Measurements from ENCODE around the gene RTTN. TPM values are rescaled to one million over a fixed set of nuclear protein-coding genes. Genes with fewer than 3 reads are reported as not detected.

The RTTN gene
- total and polyA plus RNA-seq, 10 of the 15 experiments (the other 5 are each of a cell fraction or from before 2014, with no cell fraction given): 9.4 to 36.6 (median 15.7) TPM

GRCh38 chr18:69969491-69969890 is 236.0 kb downstream of the RTTN start:
- TF ChIP-seq IKZF1 (conservative IDR thresholded peaks at IDR 0.05): no peak
- no peak for TF ChIP-seq HCFC1 (IDR thresholded peaks at IDR 0.05; ENCODE audit: low read length)
- TF ChIP-seq ZNF622 (IDR thresholded peaks at IDR 0.05): no peak
- no peak for TF ChIP-seq ZZZ3 (IDR thresholded peaks at IDR 0.05; ENCODE audit: control insufficient read depth, insufficient read length, low read depth)
- TF ChIP-seq POLR2A (IDR thresholded peaks at IDR 0.05; ENCODE audit: low read depth, low read length): no peak
- no peak for TF ChIP-seq PAX5 (IDR thresholded peaks at IDR 0.05; ENCODE audit: borderline replicate concordance, low read depth, low read length)
- TF ChIP-seq RB1 (IDR thresholded peaks at IDR 0.05; ENCODE audit: borderline replicate concordance): no peak
- TF ChIP-seq SIX5 (IDR thresholded peaks at IDR 0.05; ENCODE audit: low read depth, low read length, severe bottlenecking): no peak
- TF ChIP-seq CBX3 (IDR thresholded peaks at IDR 0.05; ENCODE audit: borderline replicate concordance, low read depth): no peak
- TF ChIP-seq ZBTB11 (CRISPR knock-in tag; IDR thresholded peaks at IDR 0.05): no peak
- no peak for TF ChIP-seq EP300 (IDR thresholded peaks at IDR 0.05; ENCODE audit: borderline replicate concordance in 1 of 2, control insufficient read depth in 1 of 2, low read depth in 2 of 2, low read length in 2 of 2)
- TF ChIP-seq DPF2 (IDR thresholded peaks at IDR 0.05): no peak
- DNase-seq (ENCODE audit: low read depth, low spot score) (no peak), FAIRE-seq (no peak), ATAC-seq (no peak)
- Histone ChIP-seq H3K79me2 (ENCODE audit: control insufficient read depth, insufficient read depth, low read length) (no peaks in the 10 kb centered on the region), H3K27ac (ENCODE audit: control insufficient read depth, insufficient read depth) (no peak overlapping the region), H3K4me3 (no peak overlapping the region), H4K20me1 (ENCODE audit: control insufficient read depth, insufficient read depth) (no peaks in the 10 kb centered on the region), H3K27me3 (replicated peaks in 1 of 2; ENCODE audit: control insufficient read depth in 2 of 2, insufficient read depth in 2 of 2, low read length in 1 of 2) (no peaks in the 10 kb centered on the region), H3K4me2 (ENCODE audit: control insufficient read depth, insufficient read depth) (no peak overlapping the region), H3K9ac (ENCODE audit: control insufficient read depth, insufficient read depth, low read length) (no peak overlapping the region), H3K4me1 (ENCODE audit: control insufficient read depth, insufficient read depth, low read length) (no peaks in the 10 kb centered on the region), H3K36me3 (ENCODE audit: control insufficient read depth in 2 of 2, insufficient read depth in 2 of 2, low read length in 1 of 2) (no peaks in the 10 kb centered on the region), H2AFZ (ENCODE audit: control insufficient read depth, low read depth, low read length) (no peak overlapping the region), H3K9me3 (replicated peaks; ENCODE audit: control insufficient read depth, insufficient read depth, low read length) (peaks cover 1% of the 10 kb centered on the region; the same call in 1 of the 3 replicates)
- ChIA-PET RAD21 (ENCODE audit: unreplicated experiment) (no interaction called here), SMC1A (ENCODE audit: uncharacterized antibody, unreplicated experiment) (no interaction called here), CTCF (no interaction called here), POLR2A (no interaction called here)
- WGBS (ENCODE audit: insufficient coverage, insufficient replicate concordance, low lambda C conversion rate, missing lambda C conversion rate): 70% methylated on average over 2 of the region's 2 CpGs
- intact Hi-C loops (cut with micrococcal nuclease; ENCODE audit: unreplicated experiment) (no loop called here), in situ Hi-C loops (cut with MboI) (no loop called here)
- no TSS peak for BruUV-seq (replicated peaks)
